GM23338 (cell line): ENCODE data around the gene SLTM. TPM values are rescaled to one million over a fixed set of nuclear protein-coding genes. Genes with fewer than 3 reads are reported as not detected.
"Not testable (repeated sequence)": the region's sequence is repeated elsewhere in the genome, so short reads cannot be mapped to it uniquely, and the experiment has no call there.

Experiments used
- ATAC-seq: fragments of 200-7000 bp; cut with Tn5 transposase; 3 replicates; pipeline ENCODE4 v1.9.1; 2020
- DNase-seq: peaks from one replicate; pipeline ENCODE4 v3.0.0-alpha.2; 2015; ENCODE audit warnings: low spot score
- H2AFZ ChIP-seq: fragments of 200-600 bp; sonication (generic); 2 replicates; pipeline ENCODE4 v1.8.0; 2016; ENCODE audit warnings: antibody characterized with exemption, mild to moderate bottlenecking, moderate library complexity
- H3F3A ChIP-seq: fragments of 200-600 bp; sonication (generic); replicated peaks from 2 replicates; pipeline ENCODE4 v1.8.0; 2017; ENCODE audit warnings: antibody characterized with exemption, mixed run types, low read depth
- H3K27ac ChIP-seq: fragments of 200-600 bp; sonication (generic); 2 replicates; pipeline ENCODE4 v1.6.1; 2016; ENCODE audit warnings: low read depth
- H3K27me3 ChIP-seq: fragments of 200-600 bp; sonication (generic); 2 replicates; pipeline ENCODE4 v1.8.0; 2016; ENCODE audit warnings: mild to moderate bottlenecking, mixed run types, moderate library complexity; ENCODE audit not compliant: insufficient read depth
- H3K36me3 ChIP-seq: fragments of 200-600 bp; sonication (generic); 2 replicates; pipeline ENCODE4 v1.8.0; 2016; ENCODE audit warnings: mild to moderate bottlenecking; ENCODE audit not compliant: insufficient read depth
- H3K4me1 ChIP-seq: fragments of 200-600 bp; sonication (generic); 2 replicates; pipeline ENCODE4 v1.8.0; 2016; ENCODE audit warnings: mild to moderate bottlenecking, moderate library complexity; ENCODE audit not compliant: insufficient read depth
- H3K4me2 ChIP-seq: fragments of 200-600 bp; sonication (generic); 2 replicates; pipeline ENCODE4 v1.7.1; 2017; ENCODE audit warnings: mixed run types
- H3K4me3 ChIP-seq: fragments of 200-600 bp; sonication (generic); 2 replicates; pipeline ENCODE4 v1.6.1; 2016; ENCODE audit warnings: mixed run types
- H3K79me2 ChIP-seq: fragments of 200-600 bp; sonication (generic); replicated peaks from 2 replicates; pipeline ENCODE4 v1.8.0; 2017; ENCODE audit warnings: mild to moderate bottlenecking; ENCODE audit not compliant: insufficient read depth
- H3K9me2 ChIP-seq: fragments of 200-600 bp; sonication (generic); 2 replicates; pipeline ENCODE4 v1.8.0; 2017; ENCODE audit not compliant: insufficient read depth
- H4K20me1 ChIP-seq: fragments of 200-600 bp; sonication (generic); replicated peaks from 2 replicates; pipeline ENCODE4 v1.8.0; 2017; ENCODE audit warnings: mild to moderate bottlenecking; ENCODE audit not compliant: insufficient read depth
- H3K27ac Mint-ChIP-seq: 2 replicates; pipeline ENCODE4 v1.8.0; 2020; ENCODE audit warnings: inconsistent platforms, mild to moderate bottlenecking, moderate library complexity, mixed read lengths
- H3K27me3 Mint-ChIP-seq: 3 replicates; pipeline ENCODE4 v1.8.0; 2022; ENCODE audit warnings: low read depth, mild to moderate bottlenecking, moderate library complexity, mixed read lengths, inconsistent platforms; ENCODE audit not compliant: insufficient read depth, poor library complexity
- H3K36me3 Mint-ChIP-seq: 3 replicates; pipeline ENCODE4 v1.8.0; 2021; ENCODE audit warnings: low read depth, mild to moderate bottlenecking, inconsistent platforms, moderate library complexity, mixed read lengths
- H3K4me1 Mint-ChIP-seq: 3 replicates; pipeline ENCODE4 v1.8.0; 2020; ENCODE audit warnings: mild to moderate bottlenecking, inconsistent platforms, mixed read lengths
- H3K4me3 Mint-ChIP-seq: 3 replicates; pipeline ENCODE4 v1.8.0; 2021; ENCODE audit warnings: moderate library complexity, mild to moderate bottlenecking, inconsistent platforms, mixed read lengths
- H3K9me3 Mint-ChIP-seq: 3 replicates; pipeline ENCODE4 v1.8.0; 2020; ENCODE audit warnings: moderate library complexity, mild to moderate bottlenecking, inconsistent platforms, mixed read lengths
- ETS1 ChIP-seq: IDR thresholded peaks from 2 replicates; pipeline ENCODE4 v1.6.1; 2016; ENCODE audit warnings: antibody characterized with exemption
- EZH2 ChIP-seq: fragments of 200-600 bp; sonication (generic); IDR thresholded peaks from one replicate; pipeline ENCODE4 v1.8.0; 2017; ENCODE audit warnings: antibody characterized with exemption, mild to moderate bottlenecking, low read depth; ENCODE audit not compliant: unreplicated experiment
- ZNF462 ChIP-seq: fragments of 250-450 bp; sonication (Bioruptor Pico); IDR thresholded peaks from 2 replicates; pipeline ENCODE4 v1.5.0; 2020; ENCODE audit warnings: mild to moderate bottlenecking, moderate library complexity
- polyA plus RNA-seq: library from polyadenylated mRNA; unstranded; fragments of >200 nt; fragmentation: Nextera tagmentation; extraction: Ambion mirVana; gene quantifications from 2 replicates; pipeline ENCODE4 v1.2.1, GENCODE V29; 2016
- total RNA-seq: library from RNA; depleted of rRNA; stranded (reverse); fragments of >200 nt; shearing (Covaris generic); gene quantifications from 2 replicates; pipeline ENCODE4 v1.2.3, GENCODE V29; 2014

The SLTM gene
- total and polyA plus RNA-seq, 2 experiments from 2014 or later, result 210 to 476 TPM

- no peak for TF ChIP-seq ZNF462
Measured at GRCh38 chr15:58886921-58887320, 46.6 kb downstream of the SLTM start (continued).

GRCh38 chr15:58883926-58884325, 49.6 kb downstream of the SLTM start:
- H3K4me3 Mint-ChIP-seq, H3K79me2 ChIP-seq, ATAC-seq, H3K4me2 ChIP-seq, H3K27ac Mint-ChIP-seq, H2AFZ ChIP-seq, H3K9me3 Mint-ChIP-seq, DNase-seq, H3K4me3 ChIP-seq, H3K4me1 Mint-ChIP-seq, H3K27me3 ChIP-seq, H3K4me1 ChIP-seq, H3K27ac ChIP-seq, H3K9me2 ChIP-seq: not testable (repeated sequence)
- Histone ChIP-seq H3F3A (peaks cover 16% of the 10 kb centered on the region), H3K36me3 (peaks cover 93% of the 10 kb centered on the region), H4K20me1 (peaks cover 14% of the 10 kb centered on the region; the same call in 1 of the 2 replicates)
- H3K27me3 Mint-ChIP-seq, result peaks cover 11% of the 10 kb centered on the region
- peaks cover 96% of the 10 kb centered on the region for H3K36me3 Mint-ChIP-seq

- Histone ChIP-seq H3K4me3 (no peak overlapping the region), H3F3A (peaks cover 20% of the 10 kb centered on the region), H3K9me2 (no peaks in the 10 kb centered on the region), H3K27me3 (no peaks in the 10 kb centered on the region), H3K79me2 (no peaks in the 10 kb centered on the region), H3K4me1 (no peaks in the 10 kb centered on the region), H4K20me1 (peaks cover 17% of the 10 kb centered on the region; the same call in 1 of the 2 replicates), H2AFZ (no peak overlapping the region), H3K36me3 (peaks cover 82% of the 10 kb centered on the region), H3K27ac (peak overlapping the region; percentile 72; the same call in 1 of the 2 replicates), H3K4me2 (no peak overlapping the region)
- Mint-ChIP-seq H3K4me1 (no peaks in the 10 kb centered on the region; the same call in 2 of the 3 replicates), H3K27me3 (peaks cover 11% of the 10 kb centered on the region), H3K9me3 (no peaks in the 10 kb centered on the region), H3K27ac (no peak overlapping the region), H3K4me3 (no peak overlapping the region), H3K36me3 (peaks cover 91% of the 10 kb centered on the region)
- no peak for DNase-seq
- ATAC-seq, result no peak
- TF ChIP-seq ETS1 (no peak), ZNF462 (no peak), EZH2 (no peak)
Measured at GRCh38 chr15:58882243-58882642, 51.2 kb downstream of the SLTM start.
